ENCODE measurements around the gene PFKP.

The PFKP gene

GRCh38 chr10:3095373-3096139, 28.2 kb downstream of the PFKP start:
- peaks cover 88% of the 10 kb centered on the region for H3K36me3 ChIP-seq (ENCODE audit: control insufficient read depth, low read length)
- no peak overlapping the region for H3K27ac ChIP-seq (ENCODE audit: low read depth, low read length)
- no peaks in the 10 kb centered on the region; the same call in 1 of the 2 replicates for H3F3A ChIP-seq (ENCODE audit: control insufficient read depth, insufficient read depth)
- peaks cover 98% of the 10 kb centered on the region for H3K79me2 ChIP-seq (ENCODE audit: control insufficient read depth, low read length)
- no peak overlapping the region for H3K4me2 ChIP-seq (ENCODE audit: low read length)
- no peaks in the 10 kb centered on the region for H3K27me3 ChIP-seq (ENCODE audit: control insufficient read depth, low read length)
- no peaks in the 10 kb centered on the region for H3K9me2 ChIP-seq (replicated peaks; ENCODE audit: control insufficient read depth, low read length)
- TF ChIP-seq CTCF (IDR thresholded peaks at IDR 0.05; ENCODE audit: low read depth, low read length, poor library complexity, severe bottlenecking) (no peak), EZH2phosphoT487 (IDR thresholded peaks at IDR 0.05; ENCODE audit: borderline replicate concordance, low read length) (no peak)
- no peaks in the 10 kb centered on the region for H3K9me3 ChIP-seq (ENCODE audit: control insufficient read depth, insufficient read depth, low read length)
- peaks cover 44% of the 10 kb centered on the region for H4K20me1 ChIP-seq (ENCODE audit: control insufficient read depth, insufficient read depth, low read depth, low read length)
- H3K4me3 ChIP-seq (ENCODE audit: low read length) = no peak overlapping the region
- peaks cover 2% of the 10 kb centered on the region; the same call in 1 of the 2 replicates for H3K4me1 ChIP-seq (ENCODE audit: control insufficient read depth, low read length)

GRCh38 chr10:3096149-3096548, 28.8 kb downstream of the PFKP start:
- Histone ChIP-seq H3K27ac (ENCODE audit: low read depth, low read length) (no peak overlapping the region), H3K9me3 (ENCODE audit: control insufficient read depth, insufficient read depth, low read length) (no peaks in the 10 kb centered on the region), H3K4me2 (ENCODE audit: low read length) (no peak overlapping the region), H3K4me1 (ENCODE audit: control insufficient read depth, low read length) (peaks cover 2% of the 10 kb centered on the region; the same call in 1 of the 2 replicates), H3K4me3 (ENCODE audit: low read length) (no peak overlapping the region), H3K9me2 (replicated peaks; ENCODE audit: control insufficient read depth, low read length) (no peaks in the 10 kb centered on the region), H3K36me3 (ENCODE audit: control insufficient read depth, low read length) (peaks cover 88% of the 10 kb centered on the region), H3K27me3 (ENCODE audit: control insufficient read depth, low read length) (no peaks in the 10 kb centered on the region), H3K79me2 (ENCODE audit: control insufficient read depth, low read length) (peaks cover 94% of the 10 kb centered on the region), H3F3A (ENCODE audit: control insufficient read depth, insufficient read depth) (no peaks in the 10 kb centered on the region; the same call in 1 of the 2 replicates), H4K20me1 (ENCODE audit: control insufficient read depth, insufficient read depth, low read depth, low read length) (peaks cover 43% of the 10 kb centered on the region)
- no peak for TF ChIP-seq EZH2phosphoT487 (IDR thresholded peaks at IDR 0.05; ENCODE audit: borderline replicate concordance, low read length)
- no peak for TF ChIP-seq CTCF (IDR thresholded peaks at IDR 0.05; ENCODE audit: low read depth, low read length, poor library complexity, severe bottlenecking)

- Histone ChIP-seq H3K4me2 (ENCODE audit: low read length) (no peak overlapping the region), H3K9me3 (ENCODE audit: control insufficient read depth, insufficient read depth, low read length) (no peaks in the 10 kb centered on the region), H3K36me3 (ENCODE audit: control insufficient read depth, low read length) (peaks cover 85% of the 10 kb centered on the region), H3K27me3 (ENCODE audit: control insufficient read depth, low read length) (no peaks in the 10 kb centered on the region), H4K20me1 (ENCODE audit: control insufficient read depth, insufficient read depth, low read depth, low read length) (peaks cover 37% of the 10 kb centered on the region; the same call in 1 of the 2 replicates), H3K4me1 (ENCODE audit: control insufficient read depth, low read length) (peaks cover 2% of the 10 kb centered on the region; the same call in 1 of the 2 replicates), H3K4me3 (ENCODE audit: low read length) (no peak overlapping the region), H3F3A (ENCODE audit: control insufficient read depth, insufficient read depth) (no peaks in the 10 kb centered on the region; the same call in 1 of the 2 replicates), H3K9me2 (replicated peaks; ENCODE audit: control insufficient read depth, low read length) (no peaks in the 10 kb centered on the region), H3K27ac (ENCODE audit: low read depth, low read length) (no peak overlapping the region), H3K79me2 (ENCODE audit: control insufficient read depth, low read length) (peaks cover 87% of the 10 kb centered on the region)
- TF ChIP-seq EZH2phosphoT487 (IDR thresholded peaks at IDR 0.05; ENCODE audit: borderline replicate concordance, low read length) (no peak), CTCF (IDR thresholded peaks at IDR 0.05; ENCODE audit: low read depth, low read length, poor library complexity, severe bottlenecking) (no peak)
Measured at GRCh38 chr10:3097160-3097559, 29.8 kb downstream of the PFKP start.

Data from DOHH2 (cell line).